ENCODE results near the gene NIN.

The NIN gene

DNA sequence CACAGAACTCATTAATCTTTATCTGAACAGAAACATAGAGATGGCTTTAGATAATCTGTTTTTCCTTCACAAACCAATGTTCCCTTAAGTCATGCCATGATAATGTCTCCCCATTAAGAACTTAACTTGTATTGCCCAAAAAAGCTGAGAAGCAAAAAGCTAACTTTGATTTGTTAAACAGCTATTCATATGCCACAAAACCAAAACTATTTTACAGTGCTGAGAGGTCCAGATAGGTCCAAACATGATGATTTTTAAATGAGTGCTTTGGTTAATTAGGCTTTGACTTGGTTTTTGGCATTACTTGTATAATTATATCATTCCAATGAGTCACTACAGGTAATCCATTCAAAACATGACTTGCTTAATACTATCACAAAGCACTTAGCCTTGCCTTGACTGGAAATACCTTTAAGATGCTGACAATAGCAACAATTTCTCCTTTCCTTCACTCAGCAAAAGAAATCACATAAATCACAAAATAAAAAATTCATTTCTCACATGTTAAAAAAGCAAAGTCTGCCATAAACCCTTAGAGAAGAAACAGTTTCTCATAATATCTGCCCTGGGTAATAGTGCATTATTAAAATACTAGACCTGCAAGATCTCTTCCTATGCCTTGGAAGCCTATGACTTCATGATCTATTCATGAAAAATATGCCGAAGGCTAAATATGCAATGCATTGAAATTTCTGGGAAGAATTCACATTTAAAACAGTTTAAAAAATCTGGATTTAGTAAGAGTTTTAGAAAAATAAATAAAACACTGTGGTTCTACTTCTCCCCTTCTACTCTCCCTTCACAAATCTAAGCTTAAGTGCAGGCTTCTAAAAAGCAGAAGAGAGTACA is 110.8 kb downstream of the NIN start:
- ATAC-seq = no peak
- TF ChIP-seq OSR1 (CRISPR knock-in tag; IDR thresholded peaks at IDR 0.05) = no peak
- TF ChIP-seq ZNF8 (CRISPR knock-in tag; IDR thresholded peaks at IDR 0.05) = no peak
- TF ChIP-seq RARB (CRISPR knock-in tag; IDR thresholded peaks at IDR 0.05) = no peak
- no peak for TF ChIP-seq TOX (CRISPR knock-in tag; IDR thresholded peaks at IDR 0.05; ENCODE audit: borderline replicate concordance)
- no peak for TF ChIP-seq ZC3H10 (CRISPR knock-in tag; IDR thresholded peaks at IDR 0.05)
- TF ChIP-seq ARNTL (CRISPR knock-in tag; IDR thresholded peaks at IDR 0.05; ENCODE audit: borderline replicate concordance, low read depth) = no peak
- TF ChIP-seq, protein P1, sequence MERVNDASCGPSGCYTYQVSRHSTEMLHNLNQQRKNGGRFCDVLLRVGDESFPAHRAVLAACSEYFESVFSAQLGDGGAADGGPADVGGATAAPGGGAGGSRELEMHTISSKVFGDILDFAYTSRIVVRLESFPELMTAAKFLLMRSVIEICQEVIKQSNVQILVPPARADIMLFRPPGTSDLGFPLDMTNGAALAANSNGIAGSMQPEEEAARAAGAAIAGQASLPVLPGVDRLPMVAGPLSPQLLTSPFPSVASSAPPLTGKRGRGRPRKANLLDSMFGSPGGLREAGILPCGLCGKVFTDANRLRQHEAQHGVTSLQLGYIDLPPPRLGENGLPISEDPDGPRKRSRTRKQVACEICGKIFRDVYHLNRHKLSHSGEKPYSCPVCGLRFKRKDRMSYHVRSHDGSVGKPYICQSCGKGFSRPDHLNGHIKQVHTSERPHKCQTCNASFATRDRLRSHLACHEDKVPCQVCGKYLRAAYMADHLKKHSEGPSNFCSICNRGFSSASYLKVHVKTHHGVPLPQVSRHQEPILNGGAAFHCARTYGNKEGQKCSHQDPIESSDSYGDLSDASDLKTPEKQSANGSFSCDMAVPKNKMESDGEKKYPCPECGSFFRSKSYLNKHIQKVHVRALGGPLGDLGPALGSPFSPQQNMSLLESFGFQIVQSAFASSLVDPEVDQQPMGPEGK (CRISPR knock-in tag; IDR thresholded peaks at IDR 0.05; ENCODE audit: borderline replicate concordance) = peak; percentile 40; the same call in 1 of the 2 replicates
- TF ChIP-seq ISL1 (CRISPR knock-in tag; IDR thresholded peaks at IDR 0.05) = peak; percentile 87
- TF ChIP-seq ZNF565 (CRISPR knock-in tag; conservative IDR thresholded peaks at IDR 0.05; ENCODE audit: low read depth) = no peak
- TF ChIP-seq, protein P2, sequence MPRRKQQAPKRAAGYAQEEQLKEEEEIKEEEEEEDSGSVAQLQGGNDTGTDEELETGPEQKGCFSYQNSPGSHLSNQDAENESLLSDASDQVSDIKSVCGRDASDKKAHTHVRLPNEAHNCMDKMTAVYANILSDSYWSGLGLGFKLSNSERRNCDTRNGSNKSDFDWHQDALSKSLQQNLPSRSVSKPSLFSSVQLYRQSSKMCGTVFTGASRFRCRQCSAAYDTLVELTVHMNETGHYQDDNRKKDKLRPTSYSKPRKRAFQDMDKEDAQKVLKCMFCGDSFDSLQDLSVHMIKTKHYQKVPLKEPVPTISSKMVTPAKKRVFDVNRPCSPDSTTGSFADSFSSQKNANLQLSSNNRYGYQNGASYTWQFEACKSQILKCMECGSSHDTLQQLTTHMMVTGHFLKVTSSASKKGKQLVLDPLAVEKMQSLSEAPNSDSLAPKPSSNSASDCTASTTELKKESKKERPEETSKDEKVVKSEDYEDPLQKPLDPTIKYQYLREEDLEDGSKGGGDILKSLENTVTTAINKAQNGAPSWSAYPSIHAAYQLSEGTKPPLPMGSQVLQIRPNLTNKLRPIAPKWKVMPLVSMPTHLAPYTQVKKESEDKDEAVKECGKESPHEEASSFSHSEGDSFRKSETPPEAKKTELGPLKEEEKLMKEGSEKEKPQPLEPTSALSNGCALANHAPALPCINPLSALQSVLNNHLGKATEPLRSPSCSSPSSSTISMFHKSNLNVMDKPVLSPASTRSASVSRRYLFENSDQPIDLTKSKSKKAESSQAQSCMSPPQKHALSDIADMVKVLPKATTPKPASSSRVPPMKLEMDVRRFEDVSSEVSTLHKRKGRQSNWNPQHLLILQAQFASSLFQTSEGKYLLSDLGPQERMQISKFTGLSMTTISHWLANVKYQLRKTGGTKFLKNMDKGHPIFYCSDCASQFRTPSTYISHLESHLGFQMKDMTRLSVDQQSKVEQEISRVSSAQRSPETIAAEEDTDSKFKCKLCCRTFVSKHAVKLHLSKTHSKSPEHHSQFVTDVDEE (CRISPR knock-in tag; IDR thresholded peaks at IDR 0.05) = no peak
- TF ChIP-seq, protein P3, sequence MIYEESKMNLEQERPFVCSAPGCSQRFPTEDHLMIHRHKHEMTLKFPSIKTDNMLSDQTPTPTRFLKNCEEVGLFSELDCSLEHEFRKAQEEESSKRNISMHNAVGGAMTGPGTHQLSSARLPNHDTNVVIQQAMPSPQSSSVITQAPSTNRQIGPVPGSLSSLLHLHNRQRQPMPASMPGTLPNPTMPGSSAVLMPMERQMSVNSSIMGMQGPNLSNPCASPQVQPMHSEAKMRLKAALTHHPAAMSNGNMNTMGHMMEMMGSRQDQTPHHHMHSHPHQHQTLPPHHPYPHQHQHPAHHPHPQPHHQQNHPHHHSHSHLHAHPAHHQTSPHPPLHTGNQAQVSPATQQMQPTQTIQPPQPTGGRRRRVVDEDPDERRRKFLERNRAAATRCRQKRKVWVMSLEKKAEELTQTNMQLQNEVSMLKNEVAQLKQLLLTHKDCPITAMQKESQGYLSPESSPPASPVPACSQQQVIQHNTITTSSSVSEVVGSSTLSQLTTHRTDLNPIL (CRISPR knock-in tag; IDR thresholded peaks at IDR 0.05; ENCODE audit: low read depth) = peak; percentile 67
- TF ChIP-seq ZFP3 (CRISPR knock-in tag; IDR thresholded peaks at IDR 0.05) = no peak
- no peak for TF ChIP-seq SNAI2 (CRISPR knock-in tag; IDR thresholded peaks at IDR 0.05)
- no peak for TF ChIP-seq ZNF70 (CRISPR knock-in tag; IDR thresholded peaks at IDR 0.05)
- TF ChIP-seq, protein P4, sequence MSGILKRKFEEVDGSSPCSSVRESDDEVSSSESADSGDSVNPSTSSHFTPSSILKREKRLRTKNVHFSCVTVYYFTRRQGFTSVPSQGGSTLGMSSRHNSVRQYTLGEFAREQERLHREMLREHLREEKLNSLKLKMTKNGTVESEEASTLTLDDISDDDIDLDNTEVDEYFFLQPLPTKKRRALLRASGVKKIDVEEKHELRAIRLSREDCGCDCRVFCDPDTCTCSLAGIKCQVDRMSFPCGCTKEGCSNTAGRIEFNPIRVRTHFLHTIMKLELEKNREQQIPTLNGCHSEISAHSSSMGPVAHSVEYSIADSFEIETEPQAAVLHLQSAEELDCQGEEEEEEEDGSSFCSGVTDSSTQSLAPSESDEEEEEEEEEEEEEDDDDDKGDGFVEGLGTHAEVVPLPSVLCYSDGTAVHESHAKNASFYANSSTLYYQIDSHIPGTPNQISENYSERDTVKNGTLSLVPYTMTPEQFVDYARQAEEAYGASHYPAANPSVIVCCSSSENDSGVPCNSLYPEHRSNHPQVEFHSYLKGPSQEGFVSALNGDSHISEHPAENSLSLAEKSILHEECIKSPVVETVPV (CRISPR knock-in tag; IDR thresholded peaks at IDR 0.05) = no peak
- no peak for TF ChIP-seq BACH2 (CRISPR knock-in tag; IDR thresholded peaks at IDR 0.05; ENCODE audit: borderline replicate concordance)
- TF ChIP-seq ZFP30 (CRISPR knock-in tag; IDR thresholded peaks at IDR 0.05) = no peak
- TF ChIP-seq, protein P5, sequence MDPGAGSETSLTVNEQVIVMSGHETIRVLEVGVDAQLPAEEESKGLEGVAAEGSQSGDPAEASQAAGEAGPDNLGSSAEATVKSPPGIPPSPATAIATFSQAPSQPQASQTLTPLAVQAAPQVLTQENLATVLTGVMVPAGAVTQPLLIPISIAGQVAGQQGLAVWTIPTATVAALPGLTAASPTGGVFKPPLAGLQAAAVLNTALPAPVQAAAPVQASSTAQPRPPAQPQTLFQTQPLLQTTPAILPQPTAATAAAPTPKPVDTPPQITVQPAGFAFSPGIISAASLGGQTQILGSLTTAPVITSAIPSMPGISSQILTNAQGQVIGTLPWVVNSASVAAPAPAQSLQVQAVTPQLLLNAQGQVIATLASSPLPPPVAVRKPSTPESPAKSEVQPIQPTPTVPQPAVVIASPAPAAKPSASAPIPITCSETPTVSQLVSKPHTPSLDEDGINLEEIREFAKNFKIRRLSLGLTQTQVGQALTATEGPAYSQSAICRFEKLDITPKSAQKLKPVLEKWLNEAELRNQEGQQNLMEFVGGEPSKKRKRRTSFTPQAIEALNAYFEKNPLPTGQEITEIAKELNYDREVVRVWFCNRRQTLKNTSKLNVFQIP (CRISPR knock-in tag; IDR thresholded peaks at IDR 0.05; ENCODE audit: borderline replicate concordance, low read depth) = no peak
- no peak for TF ChIP-seq PPARA (CRISPR knock-in tag; IDR thresholded peaks at IDR 0.05; ENCODE audit: borderline replicate concordance)

DNA sequence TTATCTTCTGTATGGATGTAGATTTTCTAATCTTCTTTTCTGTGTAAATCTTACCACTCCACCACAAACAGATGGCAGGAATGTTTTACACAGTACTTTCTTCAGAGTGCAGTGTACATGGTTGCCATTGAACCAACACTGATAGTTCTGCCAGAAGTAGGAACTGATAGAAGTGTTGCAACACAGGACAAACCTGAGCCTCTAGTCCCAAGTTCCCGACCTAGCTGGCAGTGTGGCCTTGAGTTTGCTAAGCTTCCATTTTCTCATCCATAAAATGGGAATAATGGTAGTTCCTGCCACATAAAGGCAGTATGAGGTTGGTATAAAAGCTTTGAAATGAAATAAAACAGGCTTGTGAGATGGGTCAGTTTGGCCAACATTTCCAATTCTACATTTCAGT is 112.0 kb downstream of the NIN start:
- no peak for TF ChIP-seq ISL1 (CRISPR knock-in tag; IDR thresholded peaks at IDR 0.05)
- TF ChIP-seq OSR1 (CRISPR knock-in tag; IDR thresholded peaks at IDR 0.05) = no peak
- no peak for TF ChIP-seq RARB (CRISPR knock-in tag; IDR thresholded peaks at IDR 0.05)
- no peak for TF ChIP-seq CSDC2 (CRISPR knock-in tag; IDR thresholded peaks at IDR 0.05)
- TF ChIP-seq ZFP30 (CRISPR knock-in tag; IDR thresholded peaks at IDR 0.05) = no peak
- TF ChIP-seq BACH2 (CRISPR knock-in tag; IDR thresholded peaks at IDR 0.05; ENCODE audit: borderline replicate concordance) = no peak
- TF ChIP-seq ZNF8 (CRISPR knock-in tag; IDR thresholded peaks at IDR 0.05) = no peak
- TF ChIP-seq TCF4 (CRISPR knock-in tag; IDR thresholded peaks at IDR 0.05; ENCODE audit: borderline replicate concordance) = no peak
- TF ChIP-seq ZNF565 (CRISPR knock-in tag; conservative IDR thresholded peaks at IDR 0.05; ENCODE audit: low read depth) = no peak
- TF ChIP-seq, protein P3 (CRISPR knock-in tag; IDR thresholded peaks at IDR 0.05; ENCODE audit: low read depth) = no peak
- TF ChIP-seq, protein P1 (CRISPR knock-in tag; IDR thresholded peaks at IDR 0.05; ENCODE audit: borderline replicate concordance) = no peak
- TF ChIP-seq ZFP3 (CRISPR knock-in tag; IDR thresholded peaks at IDR 0.05) = no peak
- TF ChIP-seq, protein P5 (CRISPR knock-in tag; IDR thresholded peaks at IDR 0.05; ENCODE audit: borderline replicate concordance, low read depth) = no peak
- no peak for TF ChIP-seq GLIS3 (CRISPR knock-in tag; IDR thresholded peaks at IDR 0.05)
- no peak for TF ChIP-seq ESRRG (CRISPR knock-in tag; IDR thresholded peaks at IDR 0.05)
- ATAC-seq = no peak

All from SK-N-SH treated with all-trans-retinoic acid at 6 μM for 48 hours (cell line).